Esophagus squamous epithelium (tissue), 5 donors: ENCODE results near the gene EN2. TPM values are rescaled to one million over a fixed set of nuclear protein-coding genes. Genes with fewer than 3 reads are reported as not detected.

ENCODE experiments used
- DNase-seq: peaks from one replicate; lab custom pipeline; 2025; lab: John Stamatoyannopoulos, UW
- H3K27ac ChIP-seq, 4 donors: fragments of 200-600 bp; sonication (generic); one replicate each; pipeline ENCODE4 v1.5.1; 2016 to 2019; ENCODE audit warnings: mild to moderate bottlenecking in 1 of 4
- H3K27me3 ChIP-seq, 4 donors: fragments of 200-600 bp; sonication (generic); 1 replicate in 3 of 4; 2 replicates in 1 of 4; pipeline versions ENCODE4 v1.5.1 to v1.6.0; 2017 to 2021; ENCODE audit warnings: antibody characterized with exemption in 1 of 4
- H3K36me3 ChIP-seq, 3 donors: fragments of 200-600 bp; sonication (generic); one replicate each; pipeline ENCODE4 v1.5.1; 2016 to 2019
- H3K4me1 ChIP-seq, 3 donors: fragments of 200-600 bp; sonication (generic); one replicate each; pipeline ENCODE4 v1.5.1; 2017 to 2019
- H3K4me3 ChIP-seq, 4 donors: fragments of 200-600 bp; sonication (generic); 1 replicate in 3 of 4; 2 replicates in 1 of 4; pipeline ENCODE4 v1.5.1; 2016 to 2019; ENCODE audit warnings: mild to moderate bottlenecking in 2 of 4, moderate library complexity in 1 of 4
- H3K9me3 ChIP-seq, 3 donors: fragments of 200-600 bp; sonication (generic); one replicate each; pipeline ENCODE4 v1.5.1; 2016 to 2019
- POLR2A ChIP-seq, 4 donors: fragments of 450-650 bp; IDR thresholded peaks; one replicate each; pipeline ENCODE4 v1.6.1; 2017; ENCODE audit warnings: antibody characterized with exemption in 4 of 4, mild to moderate bottlenecking in 4 of 4, moderate library complexity in 3 of 4
- WGBS, 2 donors: methylation state at CpG; one replicate each; pipeline ENCODE4 v1.1.5; 2018; 5-methylcytosine and 5-hydroxymethylcytosine counted together
- intact Hi-C: fragments of 100-400 bp; cut with DNase I; formaldehyde crosslinking; loops from one replicate; pipeline ENCODE4 v1.15.0; 2022
- total RNA-seq, 4 donors: library from RNA; depleted of rRNA; stranded (reverse); fragments of >200 nt; gene quantifications; one replicate each; pipeline ENCODE4 v1.1.0, GENCODE V29; 2016
- TF ChIP-seq, protein P1 (sequence below), 6 experiments: fragments of 450-650 bp in 4 of 6; fragments of 200-600 bp in 2 of 6; sonication (generic) in 2 of 6; IDR thresholded peaks; one replicate each; pipeline ENCODE4 v1.5.1; 2016 to 2019; ENCODE audit warnings: antibody characterized with exemption in 6 of 6, mild to moderate bottlenecking in 4 of 6, moderate library complexity in 4 of 6
- donor health status: DM: yes; HTN: yes; CAD: no.

EN2 gene
- total RNA-seq, 4 donors from 2014 or later: under 0.01 TPM; not detected in 3

DNA sequence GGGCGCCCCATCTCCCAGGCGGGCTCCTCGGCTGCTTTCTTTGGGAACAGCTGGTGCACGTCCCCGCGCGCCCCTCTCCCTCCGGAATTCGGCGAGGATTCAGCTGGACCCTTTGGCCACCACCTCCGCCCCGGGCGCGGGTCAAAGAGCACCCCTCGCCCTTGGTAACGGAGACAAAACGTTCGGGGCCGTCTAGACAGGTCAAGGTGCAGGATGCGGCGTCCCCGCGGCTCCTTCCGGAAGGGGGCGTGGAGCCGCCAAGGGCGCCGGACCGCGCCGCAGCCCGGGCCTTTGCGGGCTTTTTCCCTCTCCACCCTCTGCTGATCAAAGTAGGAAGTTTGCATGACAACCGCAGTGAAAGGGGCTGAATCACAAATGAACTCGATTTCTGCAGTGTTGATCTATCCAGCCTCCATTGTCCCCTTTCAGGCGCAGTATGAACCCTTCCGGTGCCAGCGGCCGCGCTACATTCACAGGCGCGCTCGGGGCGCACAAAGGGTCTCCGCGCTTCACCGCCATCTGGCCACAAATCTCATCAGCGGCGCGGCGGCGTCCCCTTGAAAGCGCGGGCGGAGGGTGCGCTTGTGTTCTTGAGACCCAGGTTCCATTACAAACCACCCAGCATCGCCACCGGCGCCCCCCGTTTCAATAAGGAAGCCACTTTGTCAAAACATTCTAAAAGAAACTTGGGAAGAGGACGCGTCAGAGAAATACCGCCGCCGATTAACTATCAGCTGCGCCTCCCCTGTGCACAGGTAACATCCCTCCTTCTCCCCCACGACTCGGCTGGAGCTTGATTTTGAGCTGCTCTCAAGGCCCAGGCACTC lies 52.0 kb downstream of the EN2 start:
- no peaks in the 10 kb centered on the region for H3K36me3 ChIP-seq
- H3K4me3 ChIP-seq: peak overlapping the region in 1 of 4 donors; percentile 5
- peaks cover 0 to 10% (median 4%) of the 10 kb centered on the region in 3 donors for H3K4me1 ChIP-seq
- peaks cover 10 to 100% (median 29%) of the 10 kb centered on the region in 4 donors for H3K27me3 ChIP-seq
- no peak for DNase-seq
- H3K27ac ChIP-seq: no peak overlapping the region
- intact Hi-C loops: no loop called here
- no peaks in the 10 kb centered on the region for H3K9me3 ChIP-seq
- no peak for TF ChIP-seq POLR2A (IDR thresholded peaks at IDR 0.05)
- TF ChIP-seq, protein P1, sequence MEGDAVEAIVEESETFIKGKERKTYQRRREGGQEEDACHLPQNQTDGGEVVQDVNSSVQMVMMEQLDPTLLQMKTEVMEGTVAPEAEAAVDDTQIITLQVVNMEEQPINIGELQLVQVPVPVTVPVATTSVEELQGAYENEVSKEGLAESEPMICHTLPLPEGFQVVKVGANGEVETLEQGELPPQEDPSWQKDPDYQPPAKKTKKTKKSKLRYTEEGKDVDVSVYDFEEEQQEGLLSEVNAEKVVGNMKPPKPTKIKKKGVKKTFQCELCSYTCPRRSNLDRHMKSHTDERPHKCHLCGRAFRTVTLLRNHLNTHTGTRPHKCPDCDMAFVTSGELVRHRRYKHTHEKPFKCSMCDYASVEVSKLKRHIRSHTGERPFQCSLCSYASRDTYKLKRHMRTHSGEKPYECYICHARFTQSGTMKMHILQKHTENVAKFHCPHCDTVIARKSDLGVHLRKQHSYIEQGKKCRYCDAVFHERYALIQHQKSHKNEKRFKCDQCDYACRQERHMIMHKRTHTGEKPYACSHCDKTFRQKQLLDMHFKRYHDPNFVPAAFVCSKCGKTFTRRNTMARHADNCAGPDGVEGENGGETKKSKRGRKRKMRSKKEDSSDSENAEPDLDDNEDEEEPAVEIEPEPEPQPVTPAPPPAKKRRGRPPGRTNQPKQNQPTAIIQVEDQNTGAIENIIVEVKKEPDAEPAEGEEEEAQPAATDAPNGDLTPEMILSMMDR (IDR thresholded peaks at IDR 0.05): no peak
- 7 to 25% methylated on average over 9 to 23 of the region's 68 CpGs for WGBS, 2 donors

DNA sequence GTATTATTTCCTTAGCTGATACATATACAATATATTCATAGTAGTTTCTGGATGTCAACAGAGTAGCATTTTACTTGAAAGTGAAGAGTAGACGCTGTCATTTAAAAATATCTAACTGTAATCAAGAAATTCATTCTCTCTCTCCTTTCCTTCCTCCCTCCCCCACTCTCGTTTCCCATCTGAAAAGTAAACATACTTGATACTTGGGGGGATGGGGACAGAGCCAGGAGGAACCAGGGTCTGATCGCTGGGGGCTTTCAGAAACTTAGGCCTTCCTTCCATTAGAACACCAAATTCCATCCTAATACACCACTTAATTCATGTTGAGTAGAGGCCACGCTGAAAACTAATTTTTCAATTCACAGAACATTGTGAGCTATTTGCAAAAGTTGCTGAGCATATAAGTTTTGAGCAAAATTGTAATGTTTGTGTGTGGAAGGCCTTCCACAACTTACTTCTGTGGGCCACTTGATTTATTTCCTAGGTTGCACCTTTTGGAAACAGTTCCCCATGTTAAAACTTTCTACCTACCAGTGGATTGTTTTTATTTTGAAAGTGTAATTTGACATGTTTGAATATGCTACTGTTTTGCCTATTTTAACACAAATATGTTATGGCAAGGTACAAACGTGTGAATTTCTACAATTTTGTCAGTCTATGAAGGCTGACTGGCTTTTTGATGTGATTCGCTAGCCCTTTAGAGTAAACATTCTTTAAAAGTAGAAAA lies 53.2 kb downstream of the EN2 start:
- H3K36me3 ChIP-seq: no peaks in the 10 kb centered on the region
- intact Hi-C loops: no loop called here

DNA sequence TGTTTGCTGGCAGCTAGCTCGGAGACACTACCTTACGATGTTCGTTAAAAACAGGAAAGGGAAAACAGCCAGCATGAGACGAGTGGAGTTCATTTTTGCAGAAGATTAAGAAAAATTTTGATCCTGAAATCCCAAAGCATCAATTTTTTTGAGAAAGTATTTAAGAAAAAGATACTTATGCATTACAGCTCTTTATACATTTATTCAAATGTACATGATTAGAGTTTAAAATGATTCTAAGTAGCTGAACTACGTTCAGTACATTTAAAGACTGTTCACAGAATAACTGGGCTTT lies 53.7 kb downstream of the EN2 start:
- TF ChIP-seq, protein P1 (IDR thresholded peaks at IDR 0.05): no peak
- TF ChIP-seq POLR2A (IDR thresholded peaks at IDR 0.05): no peak
- WGBS, 2 donors: 20 to 29% methylated on average over 5 of the region's 5 CpGs

More for the DNA sequence above, 53.2 kb downstream of the EN2 start:
- Histone ChIP-seq H3K9me3 (no peaks in the 10 kb centered on the region), H3K27me3 (peaks cover 10 to 100% (median 27%) of the 10 kb centered on the region in 4 donors), H3K4me1 (peaks cover 0 to 10% (median 4%) of the 10 kb centered on the region in 3 donors), H3K4me3 (no peak overlapping the region), H3K27ac (no peak overlapping the region)
- TF ChIP-seq, protein P1 (IDR thresholded peaks at IDR 0.05): no peak
- TF ChIP-seq POLR2A (IDR thresholded peaks at IDR 0.05): no peak
- WGBS, 2 donors: 5 to 11% methylated on average over 6 of the region's 6 CpGs
- DNase-seq: no peak

DNA sequence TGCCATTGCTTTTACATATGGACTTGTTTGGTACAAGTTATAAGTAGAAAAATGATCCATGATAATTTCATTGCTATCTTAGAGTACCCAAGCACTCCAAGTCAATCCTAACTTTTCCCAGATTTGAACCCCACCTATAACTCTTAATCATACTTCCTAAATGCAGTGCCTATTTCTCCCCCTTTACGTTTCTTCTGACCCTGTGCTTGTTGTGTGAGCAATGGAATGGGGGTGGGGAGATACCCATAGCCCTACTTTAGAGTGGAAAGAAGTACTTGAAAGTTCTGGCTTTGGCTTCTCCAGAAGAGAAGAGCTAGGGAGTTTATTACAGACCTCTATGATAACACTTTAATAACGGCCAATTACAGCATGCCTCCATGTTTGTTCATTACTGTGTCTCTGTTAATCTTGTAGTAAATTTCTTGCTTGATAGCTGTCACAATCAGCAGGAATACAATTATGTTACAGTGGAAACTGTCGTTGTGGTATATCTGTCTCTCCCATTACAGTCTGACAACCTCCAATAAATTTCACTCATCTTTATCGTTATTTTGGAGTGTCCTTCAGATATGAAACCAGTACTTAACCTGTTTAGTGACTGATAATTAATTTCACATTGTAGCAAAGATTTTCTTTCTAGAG lies 54.4 kb downstream of the EN2 start:
- Histone ChIP-seq H3K27me3 (peaks cover 10 to 100% (median 27%) of the 10 kb centered on the region in 4 donors), H3K9me3 (no peaks in the 10 kb centered on the region), H3K4me1 (peaks cover 0 to 10% (median 4%) of the 10 kb centered on the region in 3 donors), H3K27ac (no peak overlapping the region), H3K4me3 (no peak overlapping the region), H3K36me3 (no peaks in the 10 kb centered on the region)
- 29 to 31% methylated on average over 4 of the region's 4 CpGs for WGBS, 2 donors
- no peak for DNase-seq
- TF ChIP-seq POLR2A (IDR thresholded peaks at IDR 0.05): no peak
- TF ChIP-seq, protein P1 (IDR thresholded peaks at IDR 0.05): no peak
- intact Hi-C loops: no loop called here

More for the DNA sequence above, 53.7 kb downstream of the EN2 start:
- H3K27ac ChIP-seq: no peak overlapping the region
- intact Hi-C loops: no loop called here
- no peak overlapping the region for H3K4me3 ChIP-seq
- H3K27me3 ChIP-seq: peaks cover 10 to 100% (median 27%) of the 10 kb centered on the region in 4 donors
- H3K4me1 ChIP-seq: peaks cover 0 to 10% (median 4%) of the 10 kb centered on the region in 3 donors
- DNase-seq: no peak
- no peaks in the 10 kb centered on the region for H3K36me3 ChIP-seq
- H3K9me3 ChIP-seq: no peaks in the 10 kb centered on the region
